Gastroesophageal sphincter (tissue), 4 donors: Measurements from ENCODE around the gene THSD4. TPM values are rescaled to one million over a fixed set of nuclear protein-coding genes. Genes with fewer than 3 reads are reported as not detected.

Experiments used
- ATAC-seq: fragments of 150-250 bp; one replicate; pipeline ENCODE4 v1.9.1; 2016; ENCODE audit warnings: mild to moderate bottlenecking, moderate library complexity
- H3K27ac ChIP-seq, 4 donors: fragments of 200-600 bp; sonication (generic) in 3 of 4; 1 replicate in 3 of 4; 2 replicates in 1 of 4; pipeline ENCODE4 v1.5.1; 2016 to 2019
- H3K27me3 ChIP-seq: fragments of 200-600 bp; sonication (generic); one replicate; pipeline ENCODE4 v1.5.1; 2019
- H3K36me3 ChIP-seq, 2 donors: fragments of 200-600 bp; sonication (generic); one replicate each; pipeline ENCODE4 v1.5.1; 2019; ENCODE audit warnings: control low read depth in 1 of 2
- H3K4me1 ChIP-seq, 3 donors: fragments of 200-600 bp; sonication (generic); 1 replicate in 2 of 3; 2 replicates in 1 of 3; pipeline ENCODE4 v1.5.1; 2016 to 2019; ENCODE audit warnings: control low read depth in 2 of 3
- H3K4me3 ChIP-seq, 2 donors: fragments of 200-600 bp; sonication (generic); one replicate each; pipeline ENCODE4 v1.5.1; 2019; ENCODE audit warnings: mild to moderate bottlenecking in 1 of 2, moderate library complexity in 1 of 2
- H3K9me3 ChIP-seq, 3 donors: fragments of 200-600 bp; sonication (generic); one replicate each; pipeline ENCODE4 v1.5.1; 2017 to 2019; ENCODE audit warnings: control low read depth in 2 of 3
- CTCF ChIP-seq, 4 experiments: fragments of 200-600 bp in 2 of 4; fragments of 450-650 bp in 2 of 4; sonication (generic) in 1 of 4; IDR thresholded peaks; one replicate each; pipeline ENCODE4 v1.5.1; 2017 to 2019; ENCODE audit warnings: antibody characterized with exemption in 4 of 4, mild to moderate bottlenecking in 2 of 4, moderate library complexity in 2 of 4
- EP300 ChIP-seq: sonication (generic); formaldehyde crosslinking; IDR thresholded peaks from one replicate; pipeline ENCODE4 v1.6.1; 2017; ENCODE audit warnings: antibody characterized with exemption, mild to moderate bottlenecking
- POLR2A ChIP-seq, 2 donors: fragments of 450-650 bp; IDR thresholded peaks; one replicate each; pipeline ENCODE4 v1.6.1; 2017; ENCODE audit warnings: antibody characterized with exemption in 2 of 2, mild to moderate bottlenecking in 2 of 2, moderate library complexity in 1 of 2
- POLR2AphosphoS5 ChIP-seq: sonication (generic); formaldehyde crosslinking; IDR thresholded peaks from one replicate; pipeline ENCODE4 v1.6.1; 2017; ENCODE audit warnings: antibody characterized with exemption
- WGBS, 2 donors: methylation state at CpG; one replicate each; pipeline ENCODE4 v1.1.5; 2018; ENCODE audit warnings: low coverage in 1 of 2; 5-methylcytosine and 5-hydroxymethylcytosine counted together
- total RNA-seq, 4 donors: library from RNA; depleted of rRNA; stranded (reverse); fragments of >200 nt; gene quantifications; one replicate each; pipeline ENCODE4 v1.1.0, GENCODE V29; 2016

THSD4 gene
- total RNA-seq, 4 donors from 2014 or later: 4.6 to 28.5 (median 17.6) TPM

- Histone ChIP-seq H3K4me3 (no peak overlapping the region), H3K4me1 (no peaks in the 10 kb centered on the region), H3K9me3 (no peaks in the 10 kb centered on the region), H3K27me3 (no peaks in the 10 kb centered on the region), H3K36me3 (no peaks in the 10 kb centered on the region), H3K27ac (no peak overlapping the region)
- ATAC-seq: no peak
- 100% methylated on average over 2 of the region's 3 CpGs; no CpG with 5 or more reads in 1 of the 2 donors for WGBS, 2 donors
- TF ChIP-seq CTCF (IDR thresholded peaks at IDR 0.05) (no peak), POLR2AphosphoS5 (no peak), POLR2A (IDR thresholded peaks at IDR 0.05) (no peak), EP300 (no peak)
Measured at GRCh38 chr15:71252740-71253047, 137.4 kb downstream of the THSD4 start.

GRCh38 chr15:71254491-71254890, 139.2 kb downstream of the THSD4 start:
- Histone ChIP-seq H3K4me3 (no peak overlapping the region), H3K9me3 (no peaks in the 10 kb centered on the region), H3K27me3 (no peaks in the 10 kb centered on the region), H3K4me1 (no peaks in the 10 kb centered on the region), H3K27ac (no peak overlapping the region), H3K36me3 (peaks cover 0 to 4% of the 10 kb centered on the region in 2 donors)
- no peak for ATAC-seq
- WGBS, 2 donors: 74% methylated on average over 3 of the region's 3 CpGs; no CpG with 5 or more reads in 1 of the 2 donors
- TF ChIP-seq POLR2AphosphoS5 (no peak), EP300 (no peak), POLR2A (IDR thresholded peaks at IDR 0.05) (no peak), CTCF (IDR thresholded peaks at IDR 0.05) (no peak)

GRCh38 chr15:71256934-71257664, 141.8 kb downstream of the THSD4 start:
- H3K4me3 ChIP-seq: no peak overlapping the region
- no peaks in the 10 kb centered on the region for H3K4me1 ChIP-seq
- no peak for TF ChIP-seq POLR2AphosphoS5
- no peak for ATAC-seq
- H3K27ac ChIP-seq: no peak overlapping the region
- H3K27me3 ChIP-seq: no peaks in the 10 kb centered on the region
- no peaks in the 10 kb centered on the region for H3K9me3 ChIP-seq
- H3K36me3 ChIP-seq: peaks cover 0 to 4% of the 10 kb centered on the region in 2 donors
- 90 to 100% methylated on average over 1 to 2 of the region's 5 CpGs for WGBS, 2 donors

GRCh38 chr15:71259866-71260265, 144.6 kb downstream of the THSD4 start:
- WGBS, 2 donors: 63 to 100% methylated on average over 1 to 2 of the region's 2 CpGs
- no peak for TF ChIP-seq POLR2A (IDR thresholded peaks at IDR 0.05)
- TF ChIP-seq CTCF (IDR thresholded peaks at IDR 0.05): no peak
- no peak for TF ChIP-seq POLR2AphosphoS5
- no peak for TF ChIP-seq EP300
- no peak for ATAC-seq

GRCh38 chr15:71261418-71261817, 146.1 kb downstream of the THSD4 start:
- 86 to 100% methylated on average over 1 to 2 of the region's 2 CpGs for WGBS, 2 donors
- Histone ChIP-seq H3K36me3 (peaks cover 0 to 4% of the 10 kb centered on the region in 2 donors), H3K27me3 (no peaks in the 10 kb centered on the region), H3K4me1 (no peaks in the 10 kb centered on the region), H3K27ac (no peak overlapping the region), H3K4me3 (no peak overlapping the region), H3K9me3 (no peaks in the 10 kb centered on the region)
- no peak for TF ChIP-seq EP300
- TF ChIP-seq POLR2A (IDR thresholded peaks at IDR 0.05): no peak
- TF ChIP-seq POLR2AphosphoS5: no peak
- TF ChIP-seq CTCF (IDR thresholded peaks at IDR 0.05): no peak
- ATAC-seq: no peak

More at GRCh38 chr15:71259866-71260265, 144.6 kb downstream of the THSD4 start:
- Histone ChIP-seq H3K27me3 (no peaks in the 10 kb centered on the region), H3K4me3 (no peak overlapping the region), H3K36me3 (peaks cover 0 to 4% of the 10 kb centered on the region in 2 donors), H3K27ac (no peak overlapping the region), H3K4me1 (no peaks in the 10 kb centered on the region), H3K9me3 (no peaks in the 10 kb centered on the region)
